MCF 10A (cell line): ENCODE data around the gene RAF1. TPM values are rescaled to one million over a fixed set of nuclear protein-coding genes. Genes with fewer than 3 reads are reported as not detected.
A peak's percentile ranks its signal among the peaks of the same experiment; 100 is the strongest.

Source experiments
- BruUV-seq: library from RNA; stranded (reverse); fragments of 400-500 nt; replicated peaks from 2 replicates; lab custom pipeline; 2021; lab: Mats Ljungman, UMichigan
- CTCF ChIA-PET: fragments of 300-600 bp; sonication (Branson Sonifier 250); formaldehyde crosslinking; extraction: SDS; loops from one replicate; lab custom pipeline; 2021; ENCODE audit warnings: antibody characterized with exemption, inconsistent platforms; lab: Yijun Ruan, JAX
- POLR2A ChIA-PET: fragments of 300-600, 350-650 bp; sonication (Branson Sonifier 250); formaldehyde crosslinking; extraction: SDS; loops from one replicate; lab custom pipeline; 2020; ENCODE audit warnings: antibody characterized with exemption, inconsistent platforms; lab: Yijun Ruan, JAX
- DNase-seq: peaks from one replicate; pipeline ENCODE4 v3.0.0-alpha.2; 2018; ENCODE audit not compliant: unreplicated experiment
- H3K27ac Mint-ChIP-seq: one replicate; pipeline ENCODE4 v1.8.0; 2022; ENCODE audit warnings: mild to moderate bottlenecking, low read depth, mixed read lengths; ENCODE audit not compliant: unreplicated experiment
- H3K27me3 Mint-ChIP-seq: one replicate; pipeline ENCODE4 v1.8.0; 2022; ENCODE audit warnings: mixed read lengths; ENCODE audit not compliant: insufficient read depth, unreplicated experiment
- H3K36me3 Mint-ChIP-seq: one replicate; pipeline ENCODE4 v1.8.0; 2022; ENCODE audit warnings: mild to moderate bottlenecking, moderate library complexity, mixed read lengths; ENCODE audit not compliant: insufficient read depth, unreplicated experiment
- H3K4me1 Mint-ChIP-seq: one replicate; pipeline ENCODE4 v1.8.0; 2022; ENCODE audit warnings: mixed read lengths; ENCODE audit not compliant: insufficient read depth, unreplicated experiment
- H3K4me3 Mint-ChIP-seq: one replicate; pipeline ENCODE4 v1.8.0; 2022; ENCODE audit warnings: mild to moderate bottlenecking, moderate library complexity, mixed read lengths; ENCODE audit not compliant: unreplicated experiment
- H3K9me3 Mint-ChIP-seq: one replicate; pipeline ENCODE4 v1.8.0; 2022; ENCODE audit warnings: mixed read lengths; ENCODE audit not compliant: unreplicated experiment
- CTCF ChIP-seq: fragments of 200-600 bp; IDR thresholded peaks from one replicate; pipeline ENCODE4 v1.8.0; 2022; ENCODE audit warnings: antibody characterized with exemption, mild to moderate bottlenecking; ENCODE audit not compliant: unreplicated experiment
- intact Hi-C: fragments of 100-400 bp; cut with micrococcal nuclease; formaldehyde crosslinking; loops from 2 replicates; pipeline ENCODE4 v1.14.1; 2022
- total RNA-seq: library from RNA; stranded (reverse); gene quantifications from 2 replicates; pipeline ENCODE4 v1.2.3, GENCODE V29; 2022

Gene RAF1
- total RNA-seq, 1 experiment from 2014 or later = 76.8 TPM

- CTCF ChIA-PET = interaction anchor here (0.7 to 1.9 kb wide), 4 partner anchors 15 to 248 kb away, joined by 3 to 4 read pairs (median 4); no protein-coding TSS in a partner anchor
- no TSS peak for BruUV-seq
These were observed 65.0 kb downstream of the RAF1 start for GRCh38 chr3:12598890-12599289.

GRCh38 chr3:12593473-12593872 lies 70.4 kb downstream of the RAF1 start:
- TF ChIP-seq CTCF = no peak
- no peaks in the 10 kb centered on the region for H3K9me3 Mint-ChIP-seq
- no peaks in the 10 kb centered on the region for H3K27me3 Mint-ChIP-seq
- POLR2A ChIA-PET = interaction anchor here (0.6 kb wide), 1 partner anchor 85 kb away, joined by 5 read pairs; no protein-coding TSS in a partner anchor
- intact Hi-C loops = no loop called here
- CTCF ChIA-PET = interaction anchor here (1.5 kb wide), 1 partner anchor 13 kb away, joined by 3 read pairs; no protein-coding TSS in a partner anchor
- no peak for DNase-seq
- H3K4me1 Mint-ChIP-seq = no peaks in the 10 kb centered on the region
- BruUV-seq = no TSS peak
- H3K36me3 Mint-ChIP-seq = peaks cover 99% of the 10 kb centered on the region
- H3K4me3 Mint-ChIP-seq = no peak overlapping the region
- no peak overlapping the region for H3K27ac Mint-ChIP-seq

More at GRCh38 chr3:12598890-12599289, 65.0 kb downstream of the RAF1 start:
- no peak for DNase-seq
- POLR2A ChIA-PET = interaction anchor here (0.5 to 1.0 kb wide), 3 partner anchors 22 to 234 kb away, joined by 3 read pairs; partner anchors contain the start of gene RAF1
- H3K27ac Mint-ChIP-seq = no peak overlapping the region
- intact Hi-C loops = no loop called here
- no peaks in the 10 kb centered on the region for H3K4me1 Mint-ChIP-seq
- no peaks in the 10 kb centered on the region for H3K9me3 Mint-ChIP-seq
- peaks cover 92% of the 10 kb centered on the region for H3K36me3 Mint-ChIP-seq
- no peaks in the 10 kb centered on the region for H3K27me3 Mint-ChIP-seq
- H3K4me3 Mint-ChIP-seq = no peak overlapping the region
- no peak for TF ChIP-seq CTCF

- intact Hi-C loops = no loop called here
- Mint-ChIP-seq H3K4me1 (no peaks in the 10 kb centered on the region), H3K9me3 (no peaks in the 10 kb centered on the region), H3K27ac (peak overlapping the region; percentile 31), H3K27me3 (no peaks in the 10 kb centered on the region), H3K4me3 (no peak overlapping the region), H3K36me3 (peaks cover 98% of the 10 kb centered on the region)
- BruUV-seq = no TSS peak
- DNase-seq = no peak
- ChIA-PET CTCF (no interaction called here), POLR2A (no interaction called here)
- no peak for TF ChIP-seq CTCF
These were observed 71.8 kb downstream of the RAF1 start for GRCh38 chr3:12591997-12592715.

- no peaks in the 10 kb centered on the region for H3K4me1 Mint-ChIP-seq
- no peak for TF ChIP-seq CTCF
- H3K36me3 Mint-ChIP-seq = peaks cover 98% of the 10 kb centered on the region
- ChIA-PET CTCF (no interaction called here), POLR2A (no interaction called here)
- intact Hi-C loops = no loop called here
- DNase-seq = no peak
- no peaks in the 10 kb centered on the region for H3K27me3 Mint-ChIP-seq
- H3K9me3 Mint-ChIP-seq = no peaks in the 10 kb centered on the region
- H3K27ac Mint-ChIP-seq = peak overlapping the region; percentile 31
- no peak overlapping the region for H3K4me3 Mint-ChIP-seq
- BruUV-seq = no TSS peak
These were observed 72.5 kb downstream of the RAF1 start for GRCh38 chr3:12591456-12591855.
